NCI-H2171 (cell line): ENCODE measurements around the gene LDLRAD4.

ENCODE experiments used
- DNase-seq: peaks from one replicate; lab custom pipeline; 2025; lab: John Stamatoyannopoulos, UW

Gene LDLRAD4

GRCh38 chr18:13285874-13286273 lies 67.3 kb downstream of the LDLRAD4 start:
- DNase-seq = no peak

GRCh38 chr18:13286456-13287125 lies 68.0 kb downstream of the LDLRAD4 start:
- no peak for DNase-seq

GRCh38 chr18:13287372-13287771 lies 68.8 kb downstream of the LDLRAD4 start:
- no peak for DNase-seq

- no peak for DNase-seq
Measured at GRCh38 chr18:13288509-13289133, 70.1 kb downstream of the LDLRAD4 start.

GRCh38 chr18:13289481-13290205 lies 71.1 kb downstream of the LDLRAD4 start:
- DNase-seq = no peak

- DNase-seq = no peak
Measured at GRCh38 chr18:13290856-13291271, 72.3 kb downstream of the LDLRAD4 start.

GRCh38 chr18:13291299-13291698 lies 72.7 kb downstream of the LDLRAD4 start:
- no peak for DNase-seq

GRCh38 chr18:13291745-13292447 lies 73.3 kb downstream of the LDLRAD4 start:
- no peak for DNase-seq

- DNase-seq = no peak
Measured at GRCh38 chr18:13292736-13293135, 74.2 kb downstream of the LDLRAD4 start.

- no peak for DNase-seq
Measured at GRCh38 chr18:13294309-13294708, 75.7 kb downstream of the LDLRAD4 start.

GRCh38 chr18:13295894-13296293 lies 77.3 kb downstream of the LDLRAD4 start:
- no peak for DNase-seq

GRCh38 chr18:13296867-13297574 lies 78.5 kb downstream of the LDLRAD4 start:
- DNase-seq = no peak

GRCh38 chr18:13298262-13298661 lies 79.7 kb downstream of the LDLRAD4 start:
- DNase-seq = no peak

- DNase-seq = peak; percentile 43
Measured at GRCh38 chr18:13300029-13300428, 81.5 kb downstream of the LDLRAD4 start.

- no peak for DNase-seq
Measured at GRCh38 chr18:13300796-13301195, 82.2 kb downstream of the LDLRAD4 start.

- DNase-seq = no peak
Measured at GRCh38 chr18:13302040-13302439, 83.5 kb downstream of the LDLRAD4 start.

GRCh38 chr18:13302457-13303225 lies 84.1 kb downstream of the LDLRAD4 start:
- peak; percentile 34 for DNase-seq

GRCh38 chr18:13303756-13304364 lies 85.3 kb downstream of the LDLRAD4 start:
- no peak for DNase-seq

- no peak for DNase-seq
Measured at GRCh38 chr18:13305301-13305700, 86.7 kb downstream of the LDLRAD4 start.

- no peak for DNase-seq
Measured at GRCh38 chr18:13306583-13306982, 88.0 kb downstream of the LDLRAD4 start.

GRCh38 chr18:13308369-13308768 lies 89.8 kb downstream of the LDLRAD4 start:
- DNase-seq = no peak
